ENCODE measurements around the gene THAP3.
"Not testable (repeated sequence)": the region's sequence is repeated elsewhere in the genome, so short reads cannot be mapped to it uniquely, and the experiment has no call there.

DNA sequence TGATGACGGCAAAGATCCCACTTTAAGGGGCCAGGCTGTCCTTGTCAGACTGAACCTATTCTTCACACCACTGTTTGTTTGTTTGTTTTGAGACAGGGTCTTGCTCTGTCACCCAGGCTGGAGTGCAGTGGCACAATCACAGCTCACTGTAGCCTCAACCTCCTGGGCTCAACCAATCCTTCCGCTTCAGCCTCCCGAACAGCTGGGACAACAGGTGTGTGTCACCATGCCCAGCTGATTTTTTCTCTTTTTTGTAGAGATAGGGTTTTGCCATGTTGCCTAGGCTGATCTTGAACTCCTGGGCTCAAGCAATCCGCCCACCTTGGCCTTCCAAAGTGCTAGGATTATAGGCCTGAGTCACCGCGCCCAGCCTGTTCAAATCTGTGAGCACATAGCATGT, 12.1 kb downstream of the THAP3 start:
- TF ChIP-seq, protein P1, sequence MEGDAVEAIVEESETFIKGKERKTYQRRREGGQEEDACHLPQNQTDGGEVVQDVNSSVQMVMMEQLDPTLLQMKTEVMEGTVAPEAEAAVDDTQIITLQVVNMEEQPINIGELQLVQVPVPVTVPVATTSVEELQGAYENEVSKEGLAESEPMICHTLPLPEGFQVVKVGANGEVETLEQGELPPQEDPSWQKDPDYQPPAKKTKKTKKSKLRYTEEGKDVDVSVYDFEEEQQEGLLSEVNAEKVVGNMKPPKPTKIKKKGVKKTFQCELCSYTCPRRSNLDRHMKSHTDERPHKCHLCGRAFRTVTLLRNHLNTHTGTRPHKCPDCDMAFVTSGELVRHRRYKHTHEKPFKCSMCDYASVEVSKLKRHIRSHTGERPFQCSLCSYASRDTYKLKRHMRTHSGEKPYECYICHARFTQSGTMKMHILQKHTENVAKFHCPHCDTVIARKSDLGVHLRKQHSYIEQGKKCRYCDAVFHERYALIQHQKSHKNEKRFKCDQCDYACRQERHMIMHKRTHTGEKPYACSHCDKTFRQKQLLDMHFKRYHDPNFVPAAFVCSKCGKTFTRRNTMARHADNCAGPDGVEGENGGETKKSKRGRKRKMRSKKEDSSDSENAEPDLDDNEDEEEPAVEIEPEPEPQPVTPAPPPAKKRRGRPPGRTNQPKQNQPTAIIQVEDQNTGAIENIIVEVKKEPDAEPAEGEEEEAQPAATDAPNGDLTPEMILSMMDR (IDR thresholded peaks at IDR 0.05): not testable (repeated sequence)
- not testable (repeated sequence) for TF ChIP-seq POLR2AphosphoS5, EP300 (IDR thresholded peaks at IDR 0.05)

All from upper lobe of left lung (tissue), 4 donors.